ENCODE results near the gene RAPGEF1. TPM values are rescaled to one million over a fixed set of nuclear protein-coding genes. Genes with fewer than 3 reads are reported as not detected.
A peak's percentile ranks its signal among the peaks of the same experiment; 100 is the strongest.

The RAPGEF1 gene
- total RNA-seq, 1 experiment from 2014 or later: 82.0 TPM

GRCh38 chr9:131575946-131576853, 163.7 kb downstream of the RAPGEF1 start:
- H3K4me1 ChIP-seq: no peaks in the 10 kb centered on the region
- no peak overlapping the region for H3K4me3 ChIP-seq
- no peak for DNase-seq
- no peaks in the 10 kb centered on the region for H3K9me3 ChIP-seq (replicated peaks)
- peaks cover 18% of the 10 kb centered on the region for H3K36me3 ChIP-seq
- no peaks in the 10 kb centered on the region for H3K27me3 ChIP-seq
- H3K27ac ChIP-seq: no peak overlapping the region

GRCh38 chr9:131574730-131575640, 164.9 kb downstream of the RAPGEF1 start:
- Histone ChIP-seq H3K9me3 (replicated peaks) (no peaks in the 10 kb centered on the region), H3K27ac (no peak overlapping the region), H3K4me3 (no peak overlapping the region), H3K27me3 (no peaks in the 10 kb centered on the region), H3K4me1 (no peaks in the 10 kb centered on the region), H3K36me3 (peaks cover 22% of the 10 kb centered on the region)
- peak in 1 of 2 experiments; percentile 6 for DNase-seq

- peaks cover 4% of the 10 kb centered on the region; the same call in 1 of the 2 replicates for H3K36me3 ChIP-seq
- no peak overlapping the region for H3K27ac ChIP-seq
- no peaks in the 10 kb centered on the region for H3K9me3 ChIP-seq (replicated peaks)
- H3K4me1 ChIP-seq: no peaks in the 10 kb centered on the region
- no peaks in the 10 kb centered on the region for H3K27me3 ChIP-seq
- DNase-seq: no peak
- no peak overlapping the region for H3K4me3 ChIP-seq
These were observed 172.0 kb downstream of the RAPGEF1 start for GRCh38 chr9:131567910-131568309.

GRCh38 chr9:131566158-131566557, 173.7 kb downstream of the RAPGEF1 start:
- Histone ChIP-seq H3K36me3 (peaks cover 4% of the 10 kb centered on the region; the same call in 1 of the 2 replicates), H3K4me1 (peaks cover 2% of the 10 kb centered on the region; the same call in 1 of the 2 replicates), H3K27ac (no peak overlapping the region), H3K27me3 (no peaks in the 10 kb centered on the region), H3K9me3 (replicated peaks) (0 out of 2 replicates have a peak, but pooled peaks cover 3% of the 10 kb centered on the region), H3K4me3 (no peak overlapping the region)
- no peak for DNase-seq

GRCh38 chr9:131565369-131565768, 174.5 kb downstream of the RAPGEF1 start:
- Histone ChIP-seq H3K36me3 (no peaks in the 10 kb centered on the region; the same call in 1 of the 2 replicates), H3K4me3 (no peak overlapping the region), H3K27me3 (no peaks in the 10 kb centered on the region), H3K27ac (no peak overlapping the region), H3K9me3 (replicated peaks) (0 out of 2 replicates have a peak, but pooled peaks cover 5% of the 10 kb centered on the region), H3K4me1 (peaks cover 2% of the 10 kb centered on the region; the same call in 1 of the 2 replicates)
- no peak for DNase-seq

GRCh38 chr9:131562032-131562959, 177.6 kb downstream of the RAPGEF1 start:
- Histone ChIP-seq H3K9me3 (replicated peaks) (0 out of 2 replicates have a peak, but pooled peaks cover 5% of the 10 kb centered on the region), H3K4me1 (peaks cover 2% of the 10 kb centered on the region; the same call in 1 of the 2 replicates), H3K27ac (no peak overlapping the region), H3K27me3 (no peaks in the 10 kb centered on the region), H3K36me3 (no peaks in the 10 kb centered on the region), H3K4me3 (no peak overlapping the region)
- peak in 1 of 2 experiments; percentile 32 for DNase-seq

GRCh38 chr9:131559421-131560000, 180.4 kb downstream of the RAPGEF1 start:
- DNase-seq: no peak
- Histone ChIP-seq H3K4me1 (peaks cover 2% of the 10 kb centered on the region; the same call in 1 of the 2 replicates), H3K36me3 (no peaks in the 10 kb centered on the region), H3K4me3 (no peak overlapping the region), H3K27ac (no peak overlapping the region), H3K27me3 (no peaks in the 10 kb centered on the region), H3K9me3 (replicated peaks) (0 out of 2 replicates have a peak, but pooled peaks cover 5% of the 10 kb centered on the region)

GRCh38 chr9:131557855-131558548, 181.9 kb downstream of the RAPGEF1 start:
- no peaks in the 10 kb centered on the region for H3K36me3 ChIP-seq
- H3K27me3 ChIP-seq: no peaks in the 10 kb centered on the region
- no peak overlapping the region for H3K4me3 ChIP-seq
- 0 out of 2 replicates have a peak, but pooled peaks cover 5% of the 10 kb centered on the region for H3K9me3 ChIP-seq (replicated peaks)
- peaks cover 2% of the 10 kb centered on the region; the same call in 1 of the 2 replicates for H3K4me1 ChIP-seq
- no peak for DNase-seq
- H3K27ac ChIP-seq: no peak overlapping the region

GRCh38 chr9:131555841-131556673, 183.8 kb downstream of the RAPGEF1 start:
- no peak for DNase-seq
- Histone ChIP-seq H3K27me3 (no peaks in the 10 kb centered on the region), H3K9me3 (replicated peaks) (0 out of 2 replicates have a peak, but pooled peaks cover 3% of the 10 kb centered on the region), H3K27ac (no peak overlapping the region), H3K4me1 (no peaks in the 10 kb centered on the region; the same call in 1 of the 2 replicates), H3K36me3 (no peaks in the 10 kb centered on the region), H3K4me3 (no peak overlapping the region)

- H3K36me3 ChIP-seq: no peaks in the 10 kb centered on the region
- H3K27ac ChIP-seq: no peak overlapping the region
- H3K27me3 ChIP-seq: no peaks in the 10 kb centered on the region
- no peaks in the 10 kb centered on the region for H3K9me3 ChIP-seq (replicated peaks)
- no peaks in the 10 kb centered on the region; the same call in 1 of the 2 replicates for H3K4me1 ChIP-seq
- no peak overlapping the region for H3K4me3 ChIP-seq
- DNase-seq: no peak
These were observed 185.0 kb downstream of the RAPGEF1 start for GRCh38 chr9:131554843-131555351.

GRCh38 chr9:131554087-131554842, 185.6 kb downstream of the RAPGEF1 start:
- Histone ChIP-seq H3K9me3 (replicated peaks) (no peaks in the 10 kb centered on the region), H3K27ac (no peak overlapping the region), H3K4me1 (no peaks in the 10 kb centered on the region; the same call in 1 of the 2 replicates), H3K36me3 (no peaks in the 10 kb centered on the region), H3K4me3 (no peak overlapping the region), H3K27me3 (no peaks in the 10 kb centered on the region)
- DNase-seq: no peak
